HEK293 (cell line): ENCODE measurements around the gene NCL.

Experiments used
- GLIS1 ChIP-seq: fragments of 450-650 bp; formaldehyde crosslinking; IDR thresholded peaks from 2 replicates; pipeline ENCODE4 v1.5.1; 2016; ENCODE audit warnings: missing biosample characterization, missing genetic modification characterization
- HOXC10 ChIP-seq: sonication (generic); formaldehyde crosslinking; IDR thresholded peaks from 2 replicates; pipeline ENCODE4 v1.8.1; 2023; ENCODE audit warnings: mild to moderate bottlenecking, missing genetic modification reagents
- KLF8 ChIP-seq: fragments of 450-650 bp; formaldehyde crosslinking; IDR thresholded peaks from 2 replicates; pipeline ENCODE4 v1.5.1; 2016; ENCODE audit warnings: missing biosample characterization, missing genetic modification characterization
- SP2 ChIP-seq: fragments of 450-650 bp; formaldehyde crosslinking; IDR thresholded peaks from 2 replicates; pipeline ENCODE4 v1.5.1; 2016; ENCODE audit warnings: missing biosample characterization, missing genetic modification characterization
- ZFHX2 ChIP-seq: fragments of 450-650 bp; formaldehyde crosslinking; conservative IDR thresholded peaks from 2 replicates; pipeline ENCODE4 v1.5.1; 2016; ENCODE audit warnings: missing biosample characterization, missing genetic modification characterization
- ZIC2 ChIP-seq: fragments of 450-650 bp; formaldehyde crosslinking; IDR thresholded peaks from 2 replicates; pipeline ENCODE4 v1.5.1; 2016; ENCODE audit warnings: missing biosample characterization, missing genetic modification characterization
- ZNF10 ChIP-seq: fragments of 450-650 bp; formaldehyde crosslinking; IDR thresholded peaks from 2 replicates; pipeline ENCODE4 v1.5.1; 2017; ENCODE audit warnings: missing biosample characterization, missing genetic modification characterization
- ZNF174 ChIP-seq: fragments of 450-650 bp; formaldehyde crosslinking; IDR thresholded peaks from 2 replicates; pipeline ENCODE4 v1.5.0; 2017; ENCODE audit warnings: missing biosample characterization, mild to moderate bottlenecking, missing genetic modification characterization
- ZNF324 ChIP-seq: fragments of 450-650 bp; formaldehyde crosslinking; IDR thresholded peaks from 2 replicates; pipeline ENCODE4 v1.5.1; 2016; ENCODE audit warnings: missing biosample characterization, missing genetic modification characterization
- ZNF341 ChIP-seq: fragments of 450-650 bp; formaldehyde crosslinking; IDR thresholded peaks from 2 replicates; pipeline ENCODE4; 2016; ENCODE audit warnings: low read depth, missing biosample characterization, missing genetic modification characterization
- ZNF366 ChIP-seq: fragments of 450-650 bp; formaldehyde crosslinking; conservative IDR thresholded peaks from 2 replicates; pipeline ENCODE4 v1.5.1; 2016; ENCODE audit warnings: missing biosample characterization, missing genetic modification characterization
- ZNF404 ChIP-seq: fragments of 450-650 bp; formaldehyde crosslinking; IDR thresholded peaks from 2 replicates; pipeline ENCODE4 v1.5.1; 2017; ENCODE audit warnings: missing biosample characterization, missing genetic modification characterization
- ZNF488 ChIP-seq: fragments of 450-650 bp; formaldehyde crosslinking; IDR thresholded peaks from 2 replicates; pipeline ENCODE4 v1.5.1; 2016; ENCODE audit warnings: missing biosample characterization, missing genetic modification characterization
- ZNF548 ChIP-seq: fragments of 450-650 bp; formaldehyde crosslinking; IDR thresholded peaks from 2 replicates; pipeline ENCODE4 v1.5.1; 2016; ENCODE audit warnings: missing biosample characterization, missing genetic modification characterization
- ZNF76 ChIP-seq: fragments of 450-650 bp; formaldehyde crosslinking; IDR thresholded peaks from 2 replicates; pipeline ENCODE4; 2016; ENCODE audit warnings: low read depth, missing biosample characterization, missing genetic modification characterization, borderline replicate concordance
- TF ChIP-seq, protein P1 (sequence below): fragments of 450-650 bp; formaldehyde crosslinking; IDR thresholded peaks from 2 replicates; pipeline ENCODE4 v1.5.1; 2016; ENCODE audit warnings: missing biosample characterization, missing genetic modification characterization
- TF ChIP-seq, protein P2 (sequence below): fragments of 450-650 bp; formaldehyde crosslinking; IDR thresholded peaks from 2 replicates; pipeline ENCODE4 v1.5.1; 2016; ENCODE audit warnings: missing biosample characterization, missing genetic modification characterization
- TF ChIP-seq, protein P3 (sequence below): fragments of 450-650 bp; formaldehyde crosslinking; IDR thresholded peaks from 2 replicates; pipeline ENCODE4 v1.5.1; 2016; ENCODE audit warnings: missing biosample characterization, missing genetic modification characterization

NCL gene

GRCh38 chr2:231464576-231465540 lies 574 bp upstream of the NCL start (continued):
- TF ChIP-seq, protein P1, sequence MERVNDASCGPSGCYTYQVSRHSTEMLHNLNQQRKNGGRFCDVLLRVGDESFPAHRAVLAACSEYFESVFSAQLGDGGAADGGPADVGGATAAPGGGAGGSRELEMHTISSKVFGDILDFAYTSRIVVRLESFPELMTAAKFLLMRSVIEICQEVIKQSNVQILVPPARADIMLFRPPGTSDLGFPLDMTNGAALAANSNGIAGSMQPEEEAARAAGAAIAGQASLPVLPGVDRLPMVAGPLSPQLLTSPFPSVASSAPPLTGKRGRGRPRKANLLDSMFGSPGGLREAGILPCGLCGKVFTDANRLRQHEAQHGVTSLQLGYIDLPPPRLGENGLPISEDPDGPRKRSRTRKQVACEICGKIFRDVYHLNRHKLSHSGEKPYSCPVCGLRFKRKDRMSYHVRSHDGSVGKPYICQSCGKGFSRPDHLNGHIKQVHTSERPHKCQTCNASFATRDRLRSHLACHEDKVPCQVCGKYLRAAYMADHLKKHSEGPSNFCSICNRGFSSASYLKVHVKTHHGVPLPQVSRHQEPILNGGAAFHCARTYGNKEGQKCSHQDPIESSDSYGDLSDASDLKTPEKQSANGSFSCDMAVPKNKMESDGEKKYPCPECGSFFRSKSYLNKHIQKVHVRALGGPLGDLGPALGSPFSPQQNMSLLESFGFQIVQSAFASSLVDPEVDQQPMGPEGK (tag by site-specific recombination): peak; percentile 80
- peak; percentile 62 for TF ChIP-seq ZNF341 (tag by site-specific recombination)
- TF ChIP-seq ZNF76: peak; percentile 28; the same call in 1 of the 2 replicates
- TF ChIP-seq, protein P2, sequence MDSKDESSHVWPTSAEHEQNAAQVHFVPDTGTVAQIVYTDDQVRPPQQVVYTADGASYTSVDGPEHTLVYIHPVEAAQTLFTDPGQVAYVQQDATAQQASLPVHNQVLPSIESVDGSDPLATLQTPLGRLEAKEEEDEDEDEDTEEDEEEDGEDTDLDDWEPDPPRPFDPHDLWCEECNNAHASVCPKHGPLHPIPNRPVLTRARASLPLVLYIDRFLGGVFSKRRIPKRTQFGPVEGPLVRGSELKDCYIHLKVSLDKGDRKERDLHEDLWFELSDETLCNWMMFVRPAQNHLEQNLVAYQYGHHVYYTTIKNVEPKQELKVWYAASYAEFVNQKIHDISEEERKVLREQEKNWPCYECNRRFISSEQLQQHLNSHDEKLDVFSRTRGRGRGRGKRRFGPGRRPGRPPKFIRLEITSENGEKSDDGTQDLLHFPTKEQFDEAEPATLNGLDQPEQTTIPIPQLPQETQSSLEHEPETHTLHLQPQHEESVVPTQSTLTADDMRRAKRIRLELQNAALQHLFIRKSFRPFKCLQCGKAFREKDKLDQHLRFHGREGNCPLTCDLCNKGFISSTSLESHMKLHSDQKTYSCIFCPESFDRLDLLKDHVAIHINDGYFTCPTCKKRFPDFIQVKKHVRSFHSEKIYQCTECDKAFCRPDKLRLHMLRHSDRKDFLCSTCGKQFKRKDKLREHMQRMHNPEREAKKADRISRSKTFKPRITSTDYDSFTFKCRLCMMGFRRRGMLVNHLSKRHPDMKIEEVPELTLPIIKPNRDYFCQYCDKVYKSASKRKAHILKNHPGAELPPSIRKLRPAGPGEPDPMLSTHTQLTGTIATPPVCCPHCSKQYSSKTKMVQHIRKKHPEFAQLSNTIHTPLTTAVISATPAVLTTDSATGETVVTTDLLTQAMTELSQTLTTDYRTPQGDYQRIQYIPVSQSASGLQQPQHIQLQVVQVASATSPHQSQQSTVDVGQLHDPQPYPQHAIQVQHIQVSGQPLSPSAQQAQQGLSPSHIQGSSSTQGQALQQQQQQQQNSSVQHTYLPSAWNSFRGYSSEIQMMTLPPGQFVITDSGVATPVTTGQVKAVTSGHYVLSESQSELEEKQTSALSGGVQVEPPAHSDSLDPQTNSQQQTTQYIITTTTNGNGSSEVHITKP: peak; percentile 78
- peak; percentile 48; the same call in 1 of the 2 replicates for TF ChIP-seq ZFHX2 (tag by site-specific recombination)
- no peak for TF ChIP-seq ZNF174 (tag by site-specific recombination)
- TF ChIP-seq, protein P3, sequence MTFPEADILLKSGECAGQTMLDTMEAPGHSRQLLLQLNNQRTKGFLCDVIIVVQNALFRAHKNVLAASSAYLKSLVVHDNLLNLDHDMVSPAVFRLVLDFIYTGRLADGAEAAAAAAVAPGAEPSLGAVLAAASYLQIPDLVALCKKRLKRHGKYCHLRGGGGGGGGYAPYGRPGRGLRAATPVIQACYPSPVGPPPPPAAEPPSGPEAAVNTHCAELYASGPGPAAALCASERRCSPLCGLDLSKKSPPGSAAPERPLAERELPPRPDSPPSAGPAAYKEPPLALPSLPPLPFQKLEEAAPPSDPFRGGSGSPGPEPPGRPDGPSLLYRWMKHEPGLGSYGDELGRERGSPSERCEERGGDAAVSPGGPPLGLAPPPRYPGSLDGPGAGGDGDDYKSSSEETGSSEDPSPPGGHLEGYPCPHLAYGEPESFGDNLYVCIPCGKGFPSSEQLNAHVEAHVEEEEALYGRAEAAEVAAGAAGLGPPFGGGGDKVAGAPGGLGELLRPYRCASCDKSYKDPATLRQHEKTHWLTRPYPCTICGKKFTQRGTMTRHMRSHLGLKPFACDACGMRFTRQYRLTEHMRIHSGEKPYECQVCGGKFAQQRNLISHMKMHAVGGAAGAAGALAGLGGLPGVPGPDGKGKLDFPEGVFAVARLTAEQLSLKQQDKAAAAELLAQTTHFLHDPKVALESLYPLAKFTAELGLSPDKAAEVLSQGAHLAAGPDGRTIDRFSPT: no peak
- TF ChIP-seq KLF8 (tag by site-specific recombination): 0 out of 2 replicates have a peak, but pooled peaks have one; percentile 5
- TF ChIP-seq ZNF404: no peak
- peak; percentile 9; the same call in 1 of the 2 replicates for TF ChIP-seq HOXC10 (CRISPR knock-in tag)
- TF ChIP-seq ZNF366: no peak
- TF ChIP-seq GLIS1 (tag by site-specific recombination): peak; percentile 51
- TF ChIP-seq ZNF488 (tag by site-specific recombination): no peak
- no peak for TF ChIP-seq ZNF10
- no peak for TF ChIP-seq ZNF324 (tag by site-specific recombination)
- TF ChIP-seq ZNF548 (tag by site-specific recombination): no peak
- TF ChIP-seq SP2 (tag by site-specific recombination): peak; percentile 47
- peak; percentile 36 for TF ChIP-seq ZIC2 (tag by site-specific recombination)
